K562 (cell line): ENCODE data around the gene DPH7. TPM values are rescaled to one million over a fixed set of nuclear protein-coding genes. Genes with fewer than 3 reads are reported as not detected.
A peak's percentile ranks its signal among the peaks of the same experiment; 100 is the strongest.

ENCODE experiments used
- ADNP ChIP-seq: fragments of 200-800 bp; sonication (Bioruptor generic); IDR thresholded peaks from 2 replicates; pipeline ENCODE4 v1.6.1; 2016; ENCODE audit warnings: missing genetic modification characterization, missing compliant biosample characterization
- BRD9 ChIP-seq: fragments of 450-650 bp; IDR thresholded peaks from 2 replicates; pipeline ENCODE4 v1.6.1; 2018; ENCODE audit warnings: low read depth; ENCODE audit not compliant: partially characterized antibody
- CBX5 ChIP-seq: IDR thresholded peaks from 2 replicates; pipeline ENCODE4 v1.6.1; 2014; ENCODE audit warnings: low read depth, borderline replicate concordance
- DPF2 ChIP-seq: fragments of 450-650 bp; IDR thresholded peaks from 2 replicates; pipeline ENCODE4 v1.6.1; 2016
- FOXA1 ChIP-seq: fragments of 450-650 bp; IDR thresholded peaks from 2 replicates; pipeline ENCODE4 v1.6.1; 2016; ENCODE audit warnings: mild to moderate bottlenecking, borderline replicate concordance
- FOXJ2 ChIP-seq: fragments of 200-800 bp; sonication (Bioruptor generic); IDR thresholded peaks from 2 replicates; pipeline ENCODE4 v1.6.1; 2016; ENCODE audit warnings: missing genetic modification characterization, missing compliant biosample characterization
- GATAD2B ChIP-seq: fragments of 450-650 bp; IDR thresholded peaks from 2 replicates; pipeline ENCODE4 v1.6.1; 2017; ENCODE audit warnings: mild to moderate bottlenecking, borderline replicate concordance
- HLTF ChIP-seq: fragments of 450-650 bp; IDR thresholded peaks from 2 replicates; pipeline ENCODE4 v1.6.1; 2016
- HNRNPH1 ChIP-seq: fragments of 200-400 bp; formaldehyde crosslinking; optimal IDR thresholded peaks from 2 replicates; pipeline ENCODE3; 2017; ENCODE audit warnings: low read depth, mild to moderate bottlenecking, low read length, moderate library complexity
- JUND ChIP-seq, 2 experiments: IDR thresholded peaks; 2 replicates in 1 of 2; 3 replicates in 1 of 2; pipeline ENCODE4 v1.6.1; 2011; ENCODE audit warnings: borderline replicate concordance in 2 of 2, low read depth in 2 of 2, low read length in 2 of 2, improper control_type of control experiment in 1 of 2, missing biosample characterization in 1 of 2, missing genetic modification characterization in 1 of 2, missing genetic modification reagents in 1 of 2
- MECOM ChIP-seq: fragments of 250-450 bp; sonication (Bioruptor Pico); IDR thresholded peaks from 2 replicates; pipeline ENCODE4 v1.8.0; 2022; ENCODE audit warnings: inconsistent platforms
- MIER1 ChIP-seq: fragments of 450-650 bp; IDR thresholded peaks from 2 replicates; pipeline ENCODE4 v1.6.1; 2016; ENCODE audit warnings: antibody characterized with exemption, mild to moderate bottlenecking, low read depth
- NFYB ChIP-seq: IDR thresholded peaks from 2 replicates; pipeline ENCODE4 v1.6.1; 2011; ENCODE audit warnings: mild to moderate bottlenecking, moderate library complexity; ENCODE audit not compliant: insufficient read length; ENCODE audit errors: extremely low read depth
- PHB2 ChIP-seq: fragments of 450-650 bp; IDR thresholded peaks from 2 replicates; pipeline ENCODE4 v1.6.1; 2017; ENCODE audit warnings: low read depth
- PHTF2 ChIP-seq: fragments of 250-450 bp; sonication (Bioruptor Pico); IDR thresholded peaks from 2 replicates; pipeline ENCODE4 v1.5.0; 2021; ENCODE audit warnings: mild to moderate bottlenecking
- RNF2 ChIP-seq: sonication (generic); IDR thresholded peaks from 2 replicates; pipeline ENCODE4 v1.6.1; 2016
- SPI1 ChIP-seq: IDR thresholded peaks from 2 replicates; pipeline ENCODE4 v1.6.1; 2011; ENCODE audit warnings: low read depth, low read length, control low read depth, borderline replicate concordance
- SRSF1 ChIP-seq: fragments of 200-400 bp; formaldehyde crosslinking; IDR thresholded peaks from 2 replicates; pipeline ENCODE4 v1.6.1; 2017; ENCODE audit warnings: mild to moderate bottlenecking, low read depth, low read length, moderate library complexity
- TAF15 ChIP-seq: fragments of 200-400 bp; formaldehyde crosslinking; IDR thresholded peaks from 2 replicates; pipeline ENCODE4 v1.6.1; 2017; ENCODE audit warnings: mild to moderate bottlenecking, low read depth, low read length, moderate library complexity
- TEAD2 ChIP-seq: fragments of 450-650 bp; IDR thresholded peaks from 2 replicates; pipeline ENCODE4 v1.6.1; 2016; ENCODE audit warnings: missing genetic modification characterization, control low read depth, missing compliant biosample characterization
- TRIM24 ChIP-seq, 2 experiments: fragments of 450-650 bp; IDR thresholded peaks; 2 replicates each; pipeline ENCODE4 v1.6.1; 2016
- ZNF431 ChIP-seq: sonication (generic); formaldehyde crosslinking; IDR thresholded peaks from 2 replicates; pipeline ENCODE4 v1.8.0; 2022; ENCODE audit warnings: mild to moderate bottlenecking, missing genetic modification reagents
- ZNF699 ChIP-seq: fragments of 250-450 bp; sonication (Bioruptor Pico); IDR thresholded peaks from 2 replicates; pipeline ENCODE4 v1.8.0; 2021; ENCODE audit warnings: mild to moderate bottlenecking, moderate library complexity; ENCODE audit not compliant: insufficient replicate concordance
- polyA plus RNA-seq, 8 experiments: library from polyadenylated mRNA; depleted of rRNA in 4 of 8; stranded (reverse) in 5 of 8; unstranded in 3 of 8; fragments of >200 nt; fragmentation: Nextera tagmentation in 2 of 8; fragmentation: Illumina TruSeq in 1 of 8; extraction: Ambion mirVana in 2 of 8; extraction: Trizol in 1 of 8; gene quantifications; 2 replicates each; pipeline versions ENCODE4 v1.2.1 to v1.2.3, GENCODE V29; 2011 to 2014; ENCODE audit warnings: inconsistent platforms in 1 of 8, missing spikeins in 1 of 8
- total RNA-seq, 7 experiments: library from RNA; depleted of rRNA in 6 of 7; stranded (reverse); fragments of >200 nt in 6 of 7; fragmentation: Illumina TruSeq in 2 of 7; extraction: Trizol in 2 of 7; gene quantifications; 2 replicates each; pipeline versions ENCODE4 v1.2.1 to v1.2.3, GENCODE V29; 2011 to 2021; ENCODE audit warnings: low replicate concordance in 1 of 7
- TF ChIP-seq, protein P1 (sequence below): sonication (generic); formaldehyde crosslinking; IDR thresholded peaks from 2 replicates; pipeline ENCODE4 v1.8.0; 2022; ENCODE audit warnings: missing genetic modification reagents, mild to moderate bottlenecking, borderline replicate concordance
- TF ChIP-seq, protein P2 (sequence below), 2 experiments: IDR thresholded peaks; 2 replicates each; pipeline ENCODE4 v1.6.1; 2011; ENCODE audit warnings: borderline replicate concordance in 1 of 2, control low read depth in 1 of 2, low read depth in 1 of 2, low read length in 1 of 2, mild to moderate bottlenecking in 1 of 2, mixed read lengths in 1 of 2, moderate library complexity in 1 of 2; ENCODE audit not compliant: insufficient read depth in 1 of 2, insufficient read length in 1 of 2, poor library complexity in 1 of 2, severe bottlenecking in 1 of 2; ENCODE audit errors: extremely low read depth in 1 of 2
- TF ChIP-seq, protein P3 (sequence below), 3 experiments: fragments of 200-800 bp in 1 of 3; sonication (Bioruptor generic) in 1 of 3; sonication (generic) in 1 of 3; formaldehyde crosslinking in 1 of 3; IDR thresholded peaks; 2 replicates each; pipeline versions ENCODE4 v1.6.1 to v1.8.0; 2016 to 2022; ENCODE audit warnings: mild to moderate bottlenecking in 2 of 3, missing compliant biosample characterization in 2 of 3, missing genetic modification characterization in 2 of 3, missing genetic modification reagents in 1 of 3

Gene DPH7
- total and polyA plus RNA-seq, 9 of the 15 experiments (the other 6 are each of a cell fraction or from before 2014, with no cell fraction given) = 13.9 to 68.6 (median 41.3) TPM

DNA sequence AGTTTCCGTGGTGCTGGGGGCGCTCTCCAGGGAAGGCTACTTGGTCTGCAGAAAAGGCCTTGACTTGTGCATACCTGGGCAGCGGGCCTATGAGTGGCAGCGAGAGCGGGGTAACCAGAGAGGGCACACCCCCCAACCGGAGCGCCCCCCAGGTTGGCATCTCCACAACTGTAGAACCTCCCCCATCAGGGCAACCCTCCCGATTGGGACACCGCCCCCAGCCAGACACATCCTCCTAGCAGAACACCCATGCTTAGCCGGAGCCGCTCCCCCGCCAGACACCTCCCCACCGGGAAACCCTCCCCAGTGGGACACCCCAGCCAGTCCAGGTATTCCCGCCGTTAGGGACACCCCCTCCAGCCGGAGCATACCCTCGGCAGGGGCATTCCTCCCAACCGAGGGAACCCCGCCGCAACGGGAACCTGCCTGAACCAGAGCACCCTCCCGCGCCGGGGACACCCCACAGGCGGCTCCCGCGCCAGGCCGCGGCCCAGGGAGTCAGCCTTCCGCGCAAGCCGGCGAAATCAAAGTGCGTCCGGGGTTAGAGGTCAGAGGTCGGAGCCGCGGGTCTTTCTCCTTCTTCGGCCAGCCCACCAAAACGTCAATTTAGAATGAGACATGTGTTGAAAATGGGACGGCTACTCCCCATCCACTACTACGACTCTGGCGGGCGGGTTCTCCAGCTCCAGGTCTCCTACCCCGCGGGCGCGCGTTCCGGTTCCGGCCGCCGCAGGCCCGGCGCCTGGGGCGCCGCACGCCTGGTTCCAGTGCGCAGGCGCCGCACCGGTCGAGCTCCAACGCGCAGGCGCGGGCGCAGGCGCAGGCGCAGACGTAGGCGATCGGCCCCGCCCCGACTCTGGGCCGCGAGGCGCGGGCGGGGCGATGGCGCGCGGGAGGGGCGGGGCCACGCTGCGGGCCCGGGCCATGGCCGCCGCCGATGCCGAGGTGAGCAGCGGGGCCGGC is 39.7 kb upstream of the DPH7 start, which contains the start of gene EHMT1 (continued):
- TF ChIP-seq TEAD2 = no peak
- peak; percentile 40; the same call in 1 of the 2 replicates for TF ChIP-seq JUND (IDR thresholded peaks at IDR 0.05; ENCODE audit: borderline replicate concordance, low read depth, low read length)
- TF ChIP-seq JUND (tag; IDR thresholded peaks at IDR 0.05; ENCODE audit: borderline replicate concordance, low read depth, low read length) = no peak
- TF ChIP-seq PHB2 = no peak
- no peak for TF ChIP-seq SRSF1
- TF ChIP-seq HNRNPH1 = no peak
- TF ChIP-seq, protein P1, sequence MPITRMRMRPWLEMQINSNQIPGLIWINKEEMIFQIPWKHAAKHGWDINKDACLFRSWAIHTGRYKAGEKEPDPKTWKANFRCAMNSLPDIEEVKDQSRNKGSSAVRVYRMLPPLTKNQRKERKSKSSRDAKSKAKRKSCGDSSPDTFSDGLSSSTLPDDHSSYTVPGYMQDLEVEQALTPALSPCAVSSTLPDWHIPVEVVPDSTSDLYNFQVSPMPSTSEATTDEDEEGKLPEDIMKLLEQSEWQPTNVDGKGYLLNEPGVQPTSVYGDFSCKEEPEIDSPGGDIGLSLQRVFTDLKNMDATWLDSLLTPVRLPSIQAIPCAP = no peak
- TF ChIP-seq NFYB = no peak
- TF ChIP-seq TAF15 = no peak
- TF ChIP-seq HLTF = peak; percentile 88; the same call in 1 of the 2 replicates
- TF ChIP-seq ZNF431 (CRISPR knock-in tag) = no peak
- TF ChIP-seq, protein P2, sequence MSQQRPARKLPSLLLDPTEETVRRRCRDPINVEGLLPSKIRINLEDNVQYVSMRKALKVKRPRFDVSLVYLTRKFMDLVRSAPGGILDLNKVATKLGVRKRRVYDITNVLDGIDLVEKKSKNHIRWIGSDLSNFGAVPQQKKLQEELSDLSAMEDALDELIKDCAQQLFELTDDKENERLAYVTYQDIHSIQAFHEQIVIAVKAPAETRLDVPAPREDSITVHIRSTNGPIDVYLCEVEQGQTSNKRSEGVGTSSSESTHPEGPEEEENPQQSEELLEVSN (IDR thresholded peaks at IDR 0.05; ENCODE audit: borderline replicate concordance in 1 of 2, extremely low read depth in 1 of 2, insufficient read depth in 1 of 2, insufficient read length in 1 of 2, low read depth in 1 of 2, low read length in 1 of 2, poor library complexity in 1 of 2, severe bottlenecking in 1 of 2) = peak in 1 of 2 experiments; percentile 54
- no peak for TF ChIP-seq MIER1
- TF ChIP-seq FOXA1 = no peak
- TF ChIP-seq RNF2 = 0 out of 2 replicates have a peak, but pooled peaks have one; percentile 20
- TF ChIP-seq PHTF2 = no peak
- TF ChIP-seq TRIM24 (IDR thresholded peaks at IDR 0.05) = no peak
- no peak for TF ChIP-seq ZNF699 (CRISPR knock-in tag)
- no peak for TF ChIP-seq GATAD2B
- TF ChIP-seq BRD9 = no peak
- no peak for TF ChIP-seq CBX5
- TF ChIP-seq, protein P3, sequence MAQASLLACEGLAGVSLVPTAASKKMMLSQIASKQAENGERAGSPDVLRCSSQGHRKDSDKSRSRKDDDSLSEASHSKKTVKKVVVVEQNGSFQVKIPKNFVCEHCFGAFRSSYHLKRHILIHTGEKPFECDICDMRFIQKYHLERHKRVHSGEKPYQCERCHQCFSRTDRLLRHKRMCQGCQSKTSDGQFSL (CRISPR knock-in tag; IDR thresholded peaks at IDR 0.05) = no peak
- TF ChIP-seq, protein P3 (tag; IDR thresholded peaks at IDR 0.05) = no peak
- no peak for TF ChIP-seq ADNP (tag)
- 0 out of 2 replicates have a peak, but pooled peaks have one; percentile 21 for TF ChIP-seq DPF2
- TF ChIP-seq SPI1 = no peak
- TF ChIP-seq FOXJ2 (tag) = no peak
- TF ChIP-seq MECOM = no peak
